Measurements from ENCODE around the gene TMEM125. TPM values are rescaled to one million over a fixed set of nuclear protein-coding genes. Genes with fewer than 3 reads are reported as not detected.

TMEM125 gene
- total RNA-seq, 2 donors from 2014 or later = 45.8 to 51.1 TPM

GRCh38 chr1:43296207-43296606 is 26.4 kb downstream of the TMEM125 start:
- no peaks in the 10 kb centered on the region for H3K27me3 ChIP-seq
- no peak for ATAC-seq
- no peak for TF ChIP-seq POLR2A (IDR thresholded peaks at IDR 0.05)
- TF ChIP-seq, protein P1, sequence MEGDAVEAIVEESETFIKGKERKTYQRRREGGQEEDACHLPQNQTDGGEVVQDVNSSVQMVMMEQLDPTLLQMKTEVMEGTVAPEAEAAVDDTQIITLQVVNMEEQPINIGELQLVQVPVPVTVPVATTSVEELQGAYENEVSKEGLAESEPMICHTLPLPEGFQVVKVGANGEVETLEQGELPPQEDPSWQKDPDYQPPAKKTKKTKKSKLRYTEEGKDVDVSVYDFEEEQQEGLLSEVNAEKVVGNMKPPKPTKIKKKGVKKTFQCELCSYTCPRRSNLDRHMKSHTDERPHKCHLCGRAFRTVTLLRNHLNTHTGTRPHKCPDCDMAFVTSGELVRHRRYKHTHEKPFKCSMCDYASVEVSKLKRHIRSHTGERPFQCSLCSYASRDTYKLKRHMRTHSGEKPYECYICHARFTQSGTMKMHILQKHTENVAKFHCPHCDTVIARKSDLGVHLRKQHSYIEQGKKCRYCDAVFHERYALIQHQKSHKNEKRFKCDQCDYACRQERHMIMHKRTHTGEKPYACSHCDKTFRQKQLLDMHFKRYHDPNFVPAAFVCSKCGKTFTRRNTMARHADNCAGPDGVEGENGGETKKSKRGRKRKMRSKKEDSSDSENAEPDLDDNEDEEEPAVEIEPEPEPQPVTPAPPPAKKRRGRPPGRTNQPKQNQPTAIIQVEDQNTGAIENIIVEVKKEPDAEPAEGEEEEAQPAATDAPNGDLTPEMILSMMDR (IDR thresholded peaks at IDR 0.05) = no peak
- no peak for DNase-seq
- peaks cover 21% of the 10 kb centered on the region for H3K4me1 ChIP-seq
- no peak overlapping the region for H3K4me3 ChIP-seq
- no peaks in the 10 kb centered on the region for H3K36me3 ChIP-seq (replicated peaks in 1 of 2; ENCODE audit: insufficient read depth in 1 of 2, low read depth in 2 of 2)
- 51 to 65% methylated on average over 1 of the region's 1 CpG for WGBS, 2 donors
- H3K9me3 ChIP-seq = no peaks in the 10 kb centered on the region
- peak overlapping the region in 3 of 4 donors; percentile 62 to 84 (median 79) for H3K27ac ChIP-seq
- intact Hi-C loops (cut with DNase I) = loop anchor here (10.0 kb wide), 1 partner anchor 59 kb away; the partner anchor contains the start of gene CDC20

DNA sequence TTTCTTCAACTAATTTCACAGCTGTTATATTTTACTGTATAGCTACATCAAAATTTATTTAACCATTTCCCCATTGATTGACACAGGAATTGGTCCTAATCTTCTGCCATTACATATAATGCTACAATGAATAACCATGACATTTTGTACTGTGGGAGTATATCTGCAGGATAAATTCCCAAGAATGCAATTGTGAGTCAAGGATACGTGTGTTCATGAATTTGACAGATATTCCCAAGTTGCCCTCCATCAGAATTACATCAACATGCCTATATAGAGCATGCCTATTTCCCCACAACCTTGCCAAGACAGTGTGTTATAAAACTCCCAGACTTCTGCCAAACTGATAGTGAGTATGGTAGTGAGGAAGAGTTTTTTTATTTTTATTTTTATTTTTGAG is 28.3 kb downstream of the TMEM125 start:
- no peak for ATAC-seq

GRCh38 chr1:43299101-43299500 is 29.3 kb downstream of the TMEM125 start:
- Histone ChIP-seq H3K36me3 (replicated peaks in 1 of 2; ENCODE audit: insufficient read depth in 1 of 2, low read depth in 2 of 2) (no peaks in the 10 kb centered on the region), H3K4me1 (peaks cover 21% of the 10 kb centered on the region), H3K27me3 (no peaks in the 10 kb centered on the region), H3K27ac (no peak overlapping the region), H3K9me3 (no peaks in the 10 kb centered on the region), H3K4me3 (no peak overlapping the region)
- ATAC-seq (no peak), DNase-seq (no peak)
- no peak for TF ChIP-seq POLR2A (IDR thresholded peaks at IDR 0.05)
- TF ChIP-seq, protein P1 (IDR thresholded peaks at IDR 0.05) = no peak
- intact Hi-C loops (cut with DNase I) = loop anchor here (10.0 kb wide), 1 partner anchor 56 kb away; the partner anchor contains the start of gene CDC20

More for the DNA sequence above, 28.3 kb downstream of the TMEM125 start:
- Histone ChIP-seq H3K36me3 (replicated peaks in 1 of 2; ENCODE audit: insufficient read depth in 1 of 2, low read depth in 2 of 2) (no peaks in the 10 kb centered on the region), H3K27ac (no peak overlapping the region), H3K4me1 (peaks cover 21% of the 10 kb centered on the region), H3K4me3 (no peak overlapping the region), H3K27me3 (no peaks in the 10 kb centered on the region), H3K9me3 (no peaks in the 10 kb centered on the region)
- TF ChIP-seq, protein P1 (IDR thresholded peaks at IDR 0.05) = no peak
- intact Hi-C loops (cut with DNase I) = loop anchor here (10.0 kb wide), 1 partner anchor 57 kb away; the partner anchor contains the start of gene CDC20
- DNase-seq = no peak
- 75 to 93% methylated on average over 1 of the region's 1 CpG for WGBS, 2 donors

- intact Hi-C loops (cut with DNase I) = no loop called here
- Histone ChIP-seq H3K4me1 (peaks cover 8% of the 10 kb centered on the region), H3K27me3 (no peaks in the 10 kb centered on the region), H3K4me3 (no peak within 1 kb of the TSS), H3K36me3 (replicated peaks in 1 of 2; ENCODE audit: insufficient read depth in 1 of 2, low read depth in 2 of 2) (no peaks in the 10 kb centered on the region), H3K27ac (no peak within 1 kb of the TSS), H3K9me3 (no peaks in the 10 kb centered on the region)
- DNase-seq (no peak), ATAC-seq (peak; percentile 38)
- TF ChIP-seq POLR2A (IDR thresholded peaks at IDR 0.05) = peak in 1 of 3 donors; percentile 17
- TF ChIP-seq, protein P1 (IDR thresholded peaks at IDR 0.05) = no peak
- WGBS, 2 donors = 69 to 73% methylated on average over 9 to 10 of the region's 10 CpGs
These were observed 30.8 kb downstream of the TMEM125 start, which contains the start of gene TIE1 for GRCh38 chr1:43300378-43301094. Gene TIE1, plus strand, starts transcription at chr1:43300982. Its CDS starts 90 bp downstream, at chr1:43301072.
